RWPE2 (cell line): ENCODE measurements around the gene PCYT1A.
"Not testable (repeated sequence)": the region's sequence is repeated elsewhere in the genome, so short reads cannot be mapped to it uniquely, and the experiment has no call there.

Source experiments
- ATAC-seq: fragments of 200-7000 bp; cut with Tn5 transposase; 3 replicates; pipeline ENCODE4 v1.9.1; 2021; ENCODE audit warnings: low read depth
- DNase-seq: peaks from one replicate; pipeline ENCODE4 v3.0.0-alpha.2; 2020; ENCODE audit warnings: low spot score
- H3K27ac ChIP-seq: fragments of 450-650 bp; 2 replicates; pipeline ENCODE4 v1.5.1; 2017; ENCODE audit warnings: mild to moderate bottlenecking; ENCODE audit not compliant: poor library complexity, severe bottlenecking
- H3K27me3 ChIP-seq: fragments of 250-450 bp; sonication (Bioruptor Pico); 2 replicates; pipeline ENCODE4 v1.5.1; 2021; ENCODE audit warnings: mild to moderate bottlenecking, moderate library complexity; ENCODE audit not compliant: insufficient read depth, poor library complexity, severe bottlenecking
- H3K36me3 ChIP-seq: fragments of 250-450 bp; sonication (Bioruptor Pico); 2 replicates; pipeline ENCODE4 v1.5.1; 2020; ENCODE audit warnings: low read depth, mild to moderate bottlenecking, moderate library complexity
- H3K4me1 ChIP-seq: fragments of 250-450 bp; sonication (Bioruptor Pico); 2 replicates; pipeline ENCODE4 v1.5.1; 2021; ENCODE audit warnings: mild to moderate bottlenecking, moderate library complexity; ENCODE audit not compliant: insufficient read depth, poor library complexity, severe bottlenecking
- H3K4me3 ChIP-seq: fragments of 250-450 bp; sonication (Bioruptor Pico); 2 replicates; pipeline ENCODE4 v1.5.1; 2021; ENCODE audit warnings: mild to moderate bottlenecking, moderate library complexity; ENCODE audit not compliant: severe bottlenecking
- H3K9me3 ChIP-seq: fragments of 250-450 bp; sonication (Bioruptor Pico); 2 replicates; pipeline ENCODE4 v1.5.1; 2021; ENCODE audit warnings: mild to moderate bottlenecking, moderate library complexity; ENCODE audit not compliant: severe bottlenecking
- CTCF ChIP-seq: fragments of 450-650 bp; IDR thresholded peaks from one replicate; pipeline ENCODE4 v1.5.1; 2017; ENCODE audit warnings: mild to moderate bottlenecking, moderate library complexity; ENCODE audit not compliant: poor library complexity, severe bottlenecking

PCYT1A gene

DNA sequence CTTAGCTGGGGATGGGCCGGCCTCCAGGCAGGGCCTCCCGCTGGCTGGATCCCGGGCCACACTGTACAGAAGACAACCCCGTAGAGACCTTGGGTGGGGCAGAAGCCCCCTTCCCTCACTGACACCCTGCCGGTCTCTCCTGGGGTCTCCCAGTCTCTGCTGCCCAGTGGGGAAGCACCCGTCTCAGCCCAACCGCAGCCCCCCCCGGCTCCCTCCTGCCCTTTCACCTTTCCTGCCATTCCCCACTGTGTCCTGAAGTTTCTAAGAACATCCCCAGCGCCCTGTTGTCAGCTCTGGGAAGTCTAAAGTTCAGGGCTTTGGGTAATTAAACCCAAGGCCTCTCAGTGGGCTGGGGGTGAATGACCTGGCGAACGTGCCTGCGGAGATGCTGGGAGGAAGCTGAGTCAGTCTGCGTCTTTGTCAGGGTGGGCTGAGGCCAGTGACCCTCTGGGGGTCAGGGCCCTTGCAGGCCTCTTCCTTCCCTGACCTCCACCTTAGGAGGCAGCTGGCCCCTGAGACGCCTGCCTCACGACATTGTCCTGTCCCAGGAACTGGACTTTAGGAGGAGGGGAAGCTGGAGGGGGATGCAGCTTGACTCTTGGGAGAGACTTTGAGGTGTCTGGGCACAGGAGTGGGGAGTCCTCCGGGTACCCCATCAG is 72.6 kb downstream of the PCYT1A start:
- H3K4me3 ChIP-seq, result no peak overlapping the region
- no peak overlapping the region for H3K27ac ChIP-seq
- DNase-seq (no peak), ATAC-seq (no peak)
- H3K36me3 ChIP-seq, result no peaks in the 10 kb centered on the region
- H3K9me3 ChIP-seq, result no peaks in the 10 kb centered on the region
- no peaks in the 10 kb centered on the region for H3K27me3 ChIP-seq
- H3K4me1 ChIP-seq, result peaks cover 6% of the 10 kb centered on the region
- TF ChIP-seq CTCF, result no peak

GRCh38 chr3:196210673-196211556 is 76.6 kb downstream of the PCYT1A start, which contains the start of gene ZDHHC19:
Gene ZDHHC19 (minus strand): TSS chr3:196211400. CDS start chr3:196211315, 85 bp downstream.
- DNase-seq, result no peak
- Histone ChIP-seq H3K27ac (no peak within 1 kb of the TSS), H3K36me3 (no peaks in the 10 kb centered on the region), H3K4me3 (no peak within 1 kb of the TSS), H3K4me1 (no peaks in the 10 kb centered on the region), H3K27me3 (no peaks in the 10 kb centered on the region), H3K9me3 (no peaks in the 10 kb centered on the region)
- no peak for ATAC-seq
- no peak for TF ChIP-seq CTCF

DNA sequence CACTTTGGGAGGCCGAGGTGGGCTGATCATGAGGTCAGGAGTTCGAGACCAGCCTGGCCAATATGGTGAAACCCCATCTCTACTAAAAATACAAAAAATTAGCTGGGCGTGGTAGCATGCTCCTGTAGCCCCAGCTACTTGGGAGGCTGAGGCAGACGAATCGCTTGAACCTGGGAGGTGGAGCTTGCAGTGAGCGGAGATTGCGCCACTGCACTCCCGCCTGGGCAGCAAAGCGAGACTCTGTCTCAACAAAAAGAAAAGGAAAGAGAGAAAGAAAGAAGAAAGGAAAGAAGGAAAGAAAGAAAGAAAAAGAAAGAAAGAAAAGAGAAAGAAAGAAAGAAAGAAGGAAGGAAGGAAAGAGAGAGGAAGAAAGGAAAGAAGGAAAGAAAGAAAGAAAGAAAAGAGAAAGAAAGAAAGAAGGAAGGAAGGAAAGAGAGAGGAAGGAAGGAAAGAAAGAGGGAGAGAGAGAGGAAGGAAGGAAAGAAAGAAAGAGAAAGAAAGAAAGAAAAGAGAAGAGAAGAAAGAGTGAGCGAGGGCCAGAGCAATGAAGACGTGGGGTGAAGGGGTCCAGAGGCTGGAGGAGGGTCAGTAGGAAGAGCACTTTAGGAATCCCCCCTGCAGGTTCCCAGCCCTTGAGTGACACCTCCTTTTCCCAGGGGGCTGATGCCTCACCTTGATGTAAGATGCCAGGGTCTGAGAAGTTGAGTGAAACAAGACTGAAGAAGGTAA is 77.4 kb downstream of the PCYT1A start:
- H3K27me3 ChIP-seq, ATAC-seq, H3K4me3 ChIP-seq, DNase-seq, H3K27ac ChIP-seq, H3K9me3 ChIP-seq, H3K4me1 ChIP-seq, H3K36me3 ChIP-seq: not testable (repeated sequence)

GRCh38 chr3:196208942-196209695 is 78.4 kb downstream of the PCYT1A start:
- Histone ChIP-seq H3K9me3 (no peaks in the 10 kb centered on the region), H3K4me3 (no peak overlapping the region), H3K27me3 (no peaks in the 10 kb centered on the region), H3K36me3 (no peaks in the 10 kb centered on the region), H3K4me1 (no peaks in the 10 kb centered on the region), H3K27ac (no peak overlapping the region)
- no peak for ATAC-seq
- DNase-seq, result no peak
- TF ChIP-seq CTCF, result no peak
